RWPE2 (cell line): ENCODE results near the gene CFAP97.
"Not testable (repeated sequence)": the region's sequence is repeated elsewhere in the genome, so short reads cannot be mapped to it uniquely, and the experiment has no call there.

Experiments
- ATAC-seq: fragments of 200-7000 bp; cut with Tn5 transposase; 3 replicates; pipeline ENCODE4 v1.9.1; 2021; ENCODE audit warnings: low read depth
- DNase-seq: peaks from one replicate; pipeline ENCODE4 v3.0.0-alpha.2; 2020; ENCODE audit warnings: low spot score
- H3K27ac ChIP-seq: fragments of 450-650 bp; 2 replicates; pipeline ENCODE4 v1.5.1; 2017; ENCODE audit warnings: mild to moderate bottlenecking; ENCODE audit not compliant: poor library complexity, severe bottlenecking
- H3K27me3 ChIP-seq: fragments of 250-450 bp; sonication (Bioruptor Pico); 2 replicates; pipeline ENCODE4 v1.5.1; 2021; ENCODE audit warnings: mild to moderate bottlenecking, moderate library complexity; ENCODE audit not compliant: insufficient read depth, poor library complexity, severe bottlenecking
- H3K36me3 ChIP-seq: fragments of 250-450 bp; sonication (Bioruptor Pico); 2 replicates; pipeline ENCODE4 v1.5.1; 2020; ENCODE audit warnings: low read depth, mild to moderate bottlenecking, moderate library complexity
- H3K4me1 ChIP-seq: fragments of 250-450 bp; sonication (Bioruptor Pico); 2 replicates; pipeline ENCODE4 v1.5.1; 2021; ENCODE audit warnings: mild to moderate bottlenecking, moderate library complexity; ENCODE audit not compliant: insufficient read depth, poor library complexity, severe bottlenecking
- H3K4me3 ChIP-seq: fragments of 250-450 bp; sonication (Bioruptor Pico); 2 replicates; pipeline ENCODE4 v1.5.1; 2021; ENCODE audit warnings: mild to moderate bottlenecking, moderate library complexity; ENCODE audit not compliant: severe bottlenecking
- H3K9me3 ChIP-seq: fragments of 250-450 bp; sonication (Bioruptor Pico); 2 replicates; pipeline ENCODE4 v1.5.1; 2021; ENCODE audit warnings: mild to moderate bottlenecking, moderate library complexity; ENCODE audit not compliant: severe bottlenecking
- TF ChIP-seq, protein P1 (sequence below): fragments of 450-650 bp; IDR thresholded peaks from one replicate; pipeline ENCODE4 v1.5.1; 2017; ENCODE audit warnings: mild to moderate bottlenecking, moderate library complexity; ENCODE audit not compliant: poor library complexity, severe bottlenecking

The CFAP97 gene

DNA sequence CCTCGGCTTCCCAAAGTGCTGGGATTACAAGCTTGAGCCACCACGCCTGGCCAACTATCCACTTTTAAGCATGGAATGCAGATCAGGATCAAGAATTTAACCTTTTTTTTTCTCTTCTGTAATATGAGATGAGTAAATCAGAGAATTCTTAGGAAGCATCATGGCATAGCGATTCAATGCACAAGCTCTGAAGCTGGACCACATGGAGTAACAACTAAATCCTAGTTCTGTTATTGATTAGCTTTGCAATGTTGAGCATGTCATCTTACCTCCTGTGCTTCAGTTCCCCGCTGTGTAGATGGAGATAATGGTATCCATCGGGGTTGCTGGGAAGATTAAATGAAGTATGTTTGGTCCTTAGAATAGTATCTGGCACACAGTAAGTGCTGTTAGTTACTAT lies 3.7 kb upstream of the CFAP97 start:
- Histone ChIP-seq H3K9me3 (no peaks in the 10 kb centered on the region), H3K27ac (no peak overlapping the region), H3K36me3 (no peaks in the 10 kb centered on the region), H3K4me1 (peaks cover 11% of the 10 kb centered on the region), H3K4me3 (no peak overlapping the region), H3K27me3 (no peaks in the 10 kb centered on the region)
- TF ChIP-seq, protein P1, sequence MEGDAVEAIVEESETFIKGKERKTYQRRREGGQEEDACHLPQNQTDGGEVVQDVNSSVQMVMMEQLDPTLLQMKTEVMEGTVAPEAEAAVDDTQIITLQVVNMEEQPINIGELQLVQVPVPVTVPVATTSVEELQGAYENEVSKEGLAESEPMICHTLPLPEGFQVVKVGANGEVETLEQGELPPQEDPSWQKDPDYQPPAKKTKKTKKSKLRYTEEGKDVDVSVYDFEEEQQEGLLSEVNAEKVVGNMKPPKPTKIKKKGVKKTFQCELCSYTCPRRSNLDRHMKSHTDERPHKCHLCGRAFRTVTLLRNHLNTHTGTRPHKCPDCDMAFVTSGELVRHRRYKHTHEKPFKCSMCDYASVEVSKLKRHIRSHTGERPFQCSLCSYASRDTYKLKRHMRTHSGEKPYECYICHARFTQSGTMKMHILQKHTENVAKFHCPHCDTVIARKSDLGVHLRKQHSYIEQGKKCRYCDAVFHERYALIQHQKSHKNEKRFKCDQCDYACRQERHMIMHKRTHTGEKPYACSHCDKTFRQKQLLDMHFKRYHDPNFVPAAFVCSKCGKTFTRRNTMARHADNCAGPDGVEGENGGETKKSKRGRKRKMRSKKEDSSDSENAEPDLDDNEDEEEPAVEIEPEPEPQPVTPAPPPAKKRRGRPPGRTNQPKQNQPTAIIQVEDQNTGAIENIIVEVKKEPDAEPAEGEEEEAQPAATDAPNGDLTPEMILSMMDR, result no peak
- no peak for DNase-seq
- no peak for ATAC-seq

DNA sequence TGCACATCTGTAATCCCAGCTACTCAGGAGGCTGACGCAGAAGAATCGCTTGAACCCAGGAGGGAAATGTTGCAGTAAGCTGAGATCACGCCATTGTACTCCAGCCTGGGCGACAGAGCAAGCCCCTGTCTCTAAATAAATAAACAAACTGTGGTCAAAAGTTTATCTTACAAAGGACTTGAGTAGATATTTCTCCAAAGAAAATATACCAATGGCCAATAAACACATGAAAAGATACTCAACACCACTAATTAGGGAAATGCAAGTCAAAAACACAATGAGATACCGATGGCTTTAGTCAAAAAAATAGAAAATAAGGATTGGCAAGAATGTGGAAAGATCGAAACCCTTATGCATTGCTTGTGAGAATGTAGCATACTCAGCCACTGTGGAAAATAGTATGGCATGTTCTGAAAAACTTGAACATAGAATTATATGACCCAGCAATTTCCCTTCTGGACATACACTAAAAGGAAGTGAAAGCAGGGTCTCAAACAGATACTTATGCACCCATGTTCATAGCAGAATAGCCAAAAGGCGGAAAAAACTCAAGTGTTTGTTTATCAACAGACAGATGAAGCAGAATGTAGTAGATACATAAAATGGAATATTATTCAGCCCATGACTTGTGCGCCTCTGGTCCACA lies 2.0 kb upstream of the CFAP97 start:
- no peak for ATAC-seq
- no peaks in the 10 kb centered on the region for H3K27me3 ChIP-seq
- TF ChIP-seq, protein P1, result no peak
- no peaks in the 10 kb centered on the region for H3K9me3 ChIP-seq
- H3K4me1 ChIP-seq, result peaks cover 8% of the 10 kb centered on the region
- no peaks in the 10 kb centered on the region for H3K36me3 ChIP-seq
- H3K27ac ChIP-seq, result no peak overlapping the region
- H3K4me3 ChIP-seq, result no peak overlapping the region
- DNase-seq, result no peak

DNA sequence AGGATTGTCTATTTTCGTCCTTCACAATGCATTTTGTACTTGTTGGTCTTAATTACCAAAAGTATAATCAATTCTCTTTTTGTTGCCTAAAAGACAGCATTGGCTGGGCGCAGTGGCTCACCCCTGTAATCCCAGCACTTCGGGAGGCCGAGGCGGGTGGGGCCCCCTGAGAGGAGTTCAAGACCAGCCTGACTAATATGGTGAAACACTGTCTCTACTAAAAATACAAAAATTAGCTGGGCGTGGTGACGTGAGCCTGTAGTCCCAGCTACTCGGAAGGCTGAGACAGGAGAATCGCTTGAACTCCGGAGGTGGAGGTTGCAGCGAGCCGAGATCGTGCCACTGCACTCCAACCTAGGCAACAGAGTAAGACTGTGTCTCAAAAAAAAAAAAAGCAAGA lies 1.3 kb upstream of the CFAP97 start:
- H3K27me3 ChIP-seq, H3K36me3 ChIP-seq, DNase-seq, ATAC-seq, H3K27ac ChIP-seq, H3K9me3 ChIP-seq, H3K4me1 ChIP-seq, H3K4me3 ChIP-seq: not testable (repeated sequence)

DNA sequence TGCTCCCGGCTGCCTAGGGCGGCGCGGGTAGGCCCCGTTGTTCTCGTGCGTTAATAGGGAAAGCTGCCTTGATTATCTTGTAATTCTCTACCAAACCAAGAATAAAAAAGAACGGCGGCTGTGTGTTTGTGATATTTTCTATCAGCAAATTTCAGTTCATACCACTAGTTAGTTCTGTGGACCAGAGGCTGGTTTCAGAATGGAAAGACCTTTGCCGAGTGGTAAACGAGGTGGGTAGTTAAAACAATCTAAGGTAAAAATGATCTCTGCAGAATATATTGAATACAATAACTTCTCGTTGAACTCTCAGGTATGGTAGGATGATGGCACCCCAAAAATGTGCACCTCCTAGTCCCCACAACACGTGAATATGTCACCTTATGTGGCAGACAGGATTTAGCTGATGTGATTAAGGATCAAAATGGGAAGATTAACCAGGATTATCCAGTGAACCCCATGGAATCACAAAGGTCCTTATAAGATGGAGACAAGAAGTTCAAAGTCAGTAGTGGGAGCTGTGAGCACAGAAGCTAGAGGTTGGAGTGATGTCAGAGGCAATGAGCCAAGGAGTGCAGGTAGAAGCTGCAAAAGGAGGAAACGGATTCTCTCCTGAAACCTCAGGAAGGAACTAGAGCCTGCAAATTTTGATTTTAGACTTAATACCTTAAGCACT lies 574 bp upstream of the CFAP97 start:
- no peaks in the 10 kb centered on the region for H3K9me3 ChIP-seq
- peak overlapping the region; percentile 61 for H3K27ac ChIP-seq
- DNase-seq (no peak), ATAC-seq (peak; percentile 19; the same call in 1 of the 3 replicates)
- peak overlapping the region; percentile 82 for H3K4me3 ChIP-seq
- H3K27me3 ChIP-seq, result no peaks in the 10 kb centered on the region
- no peaks in the 10 kb centered on the region for H3K36me3 ChIP-seq
- TF ChIP-seq, protein P1, result peak; percentile 21
- peaks cover 8% of the 10 kb centered on the region for H3K4me1 ChIP-seq

DNA sequence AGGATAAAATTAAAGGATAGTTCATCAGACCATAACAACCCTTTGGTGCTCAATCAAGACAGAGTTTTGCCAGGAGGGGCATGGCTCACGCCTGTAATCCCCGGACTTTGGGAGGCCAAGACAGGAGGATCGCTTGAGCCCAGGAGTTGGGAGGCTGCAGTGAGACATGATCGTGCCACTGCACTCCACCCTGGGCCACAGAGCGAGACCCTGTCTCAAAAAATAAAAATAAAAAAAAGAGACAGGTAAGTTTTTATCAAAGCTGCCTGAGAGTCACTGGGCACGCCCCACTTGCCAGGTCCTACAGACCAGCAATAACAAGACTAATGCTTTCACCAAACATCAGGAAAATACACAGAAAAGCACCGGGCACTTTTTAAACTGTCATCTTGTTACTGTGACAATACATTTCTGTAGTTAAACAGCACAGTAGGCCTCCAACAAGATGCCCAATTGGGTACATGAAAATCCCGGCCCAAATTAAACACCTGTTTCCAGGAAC lies 765 bp downstream of the CFAP97 start:
- no peak for DNase-seq
- Histone ChIP-seq H3K9me3 (no peaks in the 10 kb centered on the region), H3K4me1 (peaks cover 4% of the 10 kb centered on the region), H3K27me3 (no peaks in the 10 kb centered on the region), H3K36me3 (no peaks in the 10 kb centered on the region), H3K4me3 (peak overlapping the region; percentile 82), H3K27ac (peak overlapping the region; percentile 61)
- no peak for ATAC-seq
- TF ChIP-seq, protein P1, result no peak
